ENCODE measurements around the gene NANOS1.
"Not testable (repeated sequence)": the region's sequence is repeated elsewhere in the genome, so short reads cannot be mapped to it uniquely, and the experiment has no call there.

The NANOS1 gene

GRCh38 chr10:119020627-119020946 is 8.9 kb upstream of the NANOS1 start:
- FAIRE-seq: no peak

- no peak for FAIRE-seq
These were observed 6.5 kb upstream of the NANOS1 start for GRCh38 chr10:119022846-119023552.

- no peak for FAIRE-seq
These were observed 6.0 kb upstream of the NANOS1 start for GRCh38 chr10:119023553-119023868.

- no peak for FAIRE-seq
These were observed 4.6 kb upstream of the NANOS1 start for GRCh38 chr10:119024882-119025281.

GRCh38 chr10:119025336-119025735 is 4.2 kb upstream of the NANOS1 start:
- no peak for FAIRE-seq

- no peak for FAIRE-seq
These were observed 3.7 kb upstream of the NANOS1 start for GRCh38 chr10:119025776-119026175.

GRCh38 chr10:119026301-119027110 is 3.0 kb upstream of the NANOS1 start:
- FAIRE-seq: no peak

GRCh38 chr10:119028445-119028899 is 1.0 kb upstream of the NANOS1 start:
- not testable (repeated sequence) for FAIRE-seq

GRCh38 chr10:119028900-119029612 is 458 bp upstream of the NANOS1 start:
- no peak for FAIRE-seq

GRCh38 chr10:119030421-119031250 is 1.1 kb downstream of the NANOS1 start:
- no peak for FAIRE-seq

- no peak for FAIRE-seq
These were observed 2.1 kb downstream of the NANOS1 start for GRCh38 chr10:119031496-119032059.

- FAIRE-seq: no peak
These were observed 9.6 kb downstream of the NANOS1 start for GRCh38 chr10:119039161-119039560.

- FAIRE-seq: no peak
These were observed 11.8 kb downstream of the NANOS1 start for GRCh38 chr10:119041326-119041725.

GRCh38 chr10:119042169-119042568 is 12.7 kb downstream of the NANOS1 start:
- FAIRE-seq: no peak

GRCh38 chr10:119045561-119045960 is 16.0 kb downstream of the NANOS1 start:
- FAIRE-seq: no peak

- FAIRE-seq: no peak
These were observed 19.8 kb downstream of the NANOS1 start for GRCh38 chr10:119049361-119049760.

- FAIRE-seq: no peak
These were observed 20.3 kb downstream of the NANOS1 start for GRCh38 chr10:119049777-119050176.

- no peak for FAIRE-seq
These were observed 22.3 kb downstream of the NANOS1 start for GRCh38 chr10:119051775-119052174.

GRCh38 chr10:119055472-119055871 is 26.0 kb downstream of the NANOS1 start:
- no peak for FAIRE-seq

- no peak for FAIRE-seq
These were observed 28.5 kb downstream of the NANOS1 start for GRCh38 chr10:119058010-119058409.

- FAIRE-seq: no peak
These were observed 30.0 kb downstream of the NANOS1 start for GRCh38 chr10:119059557-119059956.

- no peak for FAIRE-seq
These were observed 30.6 kb downstream of the NANOS1 start for GRCh38 chr10:119060107-119060506.
